T-helper 2 cell treated with Interferon-gamma antibody and Interleukin-4, amounts not matched to agents 5 μg/mL and 100 μg/mL, for 36 hours (primary cell): ENCODE measurements around the gene EIF2S1.
"Not testable (repeated sequence)": the region's sequence is repeated elsewhere in the genome, so short reads cannot be mapped to it uniquely, and the experiment has no call there.

Experiments used
- DNase-seq: peaks from one replicate; pipeline ENCODE4 v3.0.0; 2021; ENCODE audit warnings: low spot score
- H3K27ac Mint-ChIP-seq: one replicate; pipeline ENCODE4 v1.8.0; 2021; ENCODE audit warnings: mild to moderate bottlenecking, mixed read lengths
- H3K27me3 Mint-ChIP-seq: one replicate; pipeline ENCODE4 v1.8.0; 2021; ENCODE audit warnings: low read depth, mixed read lengths
- H3K36me3 Mint-ChIP-seq: one replicate; pipeline ENCODE4 v1.8.0; 2021; ENCODE audit warnings: low read depth, mixed read lengths
- H3K4me1 Mint-ChIP-seq: one replicate; pipeline ENCODE4 v1.8.0; 2021; ENCODE audit warnings: low read depth, mixed read lengths
- H3K4me3 Mint-ChIP-seq: one replicate; pipeline ENCODE4 v1.8.0; 2022; ENCODE audit warnings: mild to moderate bottlenecking, moderate library complexity, mixed read lengths
- H3K9me3 Mint-ChIP-seq: one replicate; pipeline ENCODE4 v1.8.0; 2021; ENCODE audit warnings: mixed read lengths

The EIF2S1 gene

GRCh38 chr14:67389275-67389674 lies 29.1 kb downstream of the EIF2S1 start:
- Mint-ChIP-seq H3K27me3 (no peaks in the 10 kb centered on the region), H3K27ac (no peak overlapping the region), H3K9me3 (no peaks in the 10 kb centered on the region), H3K4me1 (peaks cover 10% of the 10 kb centered on the region), H3K4me3 (no peak overlapping the region), H3K36me3 (peaks cover 22% of the 10 kb centered on the region)
- DNase-seq = no peak

GRCh38 chr14:67389811-67390534 lies 29.8 kb downstream of the EIF2S1 start:
- no peak overlapping the region for H3K27ac Mint-ChIP-seq

GRCh38 chr14:67391268-67391667 lies 31.1 kb downstream of the EIF2S1 start:
- no peak for DNase-seq
- H3K4me1 Mint-ChIP-seq = peaks cover 10% of the 10 kb centered on the region
- no peaks in the 10 kb centered on the region for H3K27me3 Mint-ChIP-seq
- H3K27ac Mint-ChIP-seq = no peak overlapping the region
- H3K36me3 Mint-ChIP-seq = peaks cover 9% of the 10 kb centered on the region
- no peak overlapping the region for H3K4me3 Mint-ChIP-seq
- no peaks in the 10 kb centered on the region for H3K9me3 Mint-ChIP-seq

More at GRCh38 chr14:67389811-67390534, 29.8 kb downstream of the EIF2S1 start:
- DNase-seq = no peak
- Mint-ChIP-seq H3K9me3 (no peaks in the 10 kb centered on the region), H3K36me3 (peaks cover 17% of the 10 kb centered on the region), H3K27me3 (no peaks in the 10 kb centered on the region), H3K4me1 (peaks cover 10% of the 10 kb centered on the region), H3K4me3 (no peak overlapping the region)

- Mint-ChIP-seq H3K27me3 (no peaks in the 10 kb centered on the region), H3K4me1 (peaks cover 10% of the 10 kb centered on the region)
Measured at GRCh38 chr14:67392123-67392522, 32.0 kb downstream of the EIF2S1 start.

GRCh38 chr14:67392800-67393199 lies 32.7 kb downstream of the EIF2S1 start:
- Mint-ChIP-seq H3K4me3 (no peak overlapping the region), H3K36me3 (no peaks in the 10 kb centered on the region), H3K9me3 (no peaks in the 10 kb centered on the region), H3K27me3 (no peaks in the 10 kb centered on the region), H3K4me1 (peaks cover 10% of the 10 kb centered on the region), H3K27ac (no peak overlapping the region)
- no peak for DNase-seq

More at GRCh38 chr14:67392123-67392522, 32.0 kb downstream of the EIF2S1 start:
- peaks cover 4% of the 10 kb centered on the region for H3K36me3 Mint-ChIP-seq
- H3K9me3 Mint-ChIP-seq = no peaks in the 10 kb centered on the region
- no peak overlapping the region for H3K27ac Mint-ChIP-seq
- no peak overlapping the region for H3K4me3 Mint-ChIP-seq
- no peak for DNase-seq

- no peaks in the 10 kb centered on the region for H3K36me3 Mint-ChIP-seq
- H3K4me3 Mint-ChIP-seq = no peak overlapping the region
- peaks cover 10% of the 10 kb centered on the region for H3K4me1 Mint-ChIP-seq
- no peak overlapping the region for H3K27ac Mint-ChIP-seq
- H3K27me3 Mint-ChIP-seq = peaks cover 4% of the 10 kb centered on the region
- no peak for DNase-seq
- H3K9me3 Mint-ChIP-seq = no peaks in the 10 kb centered on the region
Measured at GRCh38 chr14:67393689-67394088, 33.6 kb downstream of the EIF2S1 start.

GRCh38 chr14:67395086-67395875 lies 35.2 kb downstream of the EIF2S1 start:
- H3K27me3 Mint-ChIP-seq = peaks cover 9% of the 10 kb centered on the region
- H3K27ac Mint-ChIP-seq = no peak overlapping the region
- no peaks in the 10 kb centered on the region for H3K36me3 Mint-ChIP-seq
- H3K4me3 Mint-ChIP-seq = no peak overlapping the region
- H3K9me3 Mint-ChIP-seq = no peaks in the 10 kb centered on the region
- no peak for DNase-seq
- H3K4me1 Mint-ChIP-seq = peaks cover 10% of the 10 kb centered on the region

GRCh38 chr14:67395876-67396189 lies 35.7 kb downstream of the EIF2S1 start:
- DNase-seq = no peak
- H3K27me3 Mint-ChIP-seq = peaks cover 9% of the 10 kb centered on the region
- no peak overlapping the region for H3K4me3 Mint-ChIP-seq
- H3K4me1 Mint-ChIP-seq = peaks cover 7% of the 10 kb centered on the region
- H3K36me3 Mint-ChIP-seq = no peaks in the 10 kb centered on the region
- no peaks in the 10 kb centered on the region for H3K9me3 Mint-ChIP-seq
- H3K27ac Mint-ChIP-seq = no peak overlapping the region

GRCh38 chr14:67396381-67396970 lies 36.3 kb downstream of the EIF2S1 start:
- no peak overlapping the region for H3K27ac Mint-ChIP-seq
- peaks cover 2% of the 10 kb centered on the region for H3K4me1 Mint-ChIP-seq
- no peak overlapping the region for H3K4me3 Mint-ChIP-seq
- H3K36me3 Mint-ChIP-seq = no peaks in the 10 kb centered on the region
- no peaks in the 10 kb centered on the region for H3K9me3 Mint-ChIP-seq
- DNase-seq = no peak
- H3K27me3 Mint-ChIP-seq = peaks cover 9% of the 10 kb centered on the region

GRCh38 chr14:67397536-67397935 lies 37.4 kb downstream of the EIF2S1 start:
- Mint-ChIP-seq H3K4me3 (no peak overlapping the region), H3K36me3 (no peaks in the 10 kb centered on the region), H3K9me3 (no peaks in the 10 kb centered on the region), H3K27me3 (peaks cover 9% of the 10 kb centered on the region), H3K4me1 (no peaks in the 10 kb centered on the region), H3K27ac (no peak overlapping the region)
- DNase-seq = no peak

GRCh38 chr14:67400434-67400833 lies 40.3 kb downstream of the EIF2S1 start:
- H3K27me3 Mint-ChIP-seq = peaks cover 13% of the 10 kb centered on the region
- H3K4me1 Mint-ChIP-seq = no peaks in the 10 kb centered on the region
- no peaks in the 10 kb centered on the region for H3K9me3 Mint-ChIP-seq
- no peak for DNase-seq
- H3K36me3 Mint-ChIP-seq = no peaks in the 10 kb centered on the region
- H3K27ac Mint-ChIP-seq = no peak overlapping the region
- no peak overlapping the region for H3K4me3 Mint-ChIP-seq

- H3K4me1 Mint-ChIP-seq = no peaks in the 10 kb centered on the region
- H3K27ac Mint-ChIP-seq = no peak overlapping the region
- H3K27me3 Mint-ChIP-seq = peaks cover 7% of the 10 kb centered on the region
- H3K4me3 Mint-ChIP-seq = no peak overlapping the region
- DNase-seq = no peak
- H3K9me3 Mint-ChIP-seq = no peaks in the 10 kb centered on the region
- no peaks in the 10 kb centered on the region for H3K36me3 Mint-ChIP-seq
Measured at GRCh38 chr14:67405771-67406170, 45.6 kb downstream of the EIF2S1 start.

- H3K4me1 Mint-ChIP-seq, H3K9me3 Mint-ChIP-seq, H3K4me3 Mint-ChIP-seq, H3K36me3 Mint-ChIP-seq, H3K27ac Mint-ChIP-seq, DNase-seq: not testable (repeated sequence)
- H3K27me3 Mint-ChIP-seq = peaks cover 22% of the 10 kb centered on the region
Measured at GRCh38 chr14:67408122-67408801, 48.1 kb downstream of the EIF2S1 start.

- peaks cover 23% of the 10 kb centered on the region for H3K27me3 Mint-ChIP-seq
- DNase-seq = no peak
- H3K9me3 Mint-ChIP-seq = no peaks in the 10 kb centered on the region
- no peak overlapping the region for H3K27ac Mint-ChIP-seq
- H3K4me1 Mint-ChIP-seq = peaks cover 2% of the 10 kb centered on the region
- H3K36me3 Mint-ChIP-seq = no peaks in the 10 kb centered on the region
- H3K4me3 Mint-ChIP-seq = no peak overlapping the region
Measured at GRCh38 chr14:67409461-67409860, 49.3 kb downstream of the EIF2S1 start.
